Aorta (tissue), 5 donors: ENCODE results near the gene BMPER. TPM values are rescaled to one million over a fixed set of nuclear protein-coding genes. Genes with fewer than 3 reads are reported as not detected.
A peak's percentile ranks its signal among the peaks of the same experiment; 100 is the strongest.

Source experiments
- ATAC-seq: fragments of 200-7000 bp; cut with Tn5 transposase; one replicate; pipeline ENCODE4 v1.9.1; 2022; ENCODE audit warnings: moderate library complexity; ENCODE audit not compliant: low FRiP score
- DNase-seq, 2 donors: peaks; one replicate each; pipeline ENCODE4 v3.0.0-alpha.2; 2020
- H3K27ac ChIP-seq, 2 donors: one replicate each; pipeline ENCODE4 v1.5.1; 2013; ENCODE audit warnings: low read length in 2 of 2, mild to moderate bottlenecking in 2 of 2, moderate library complexity in 2 of 2, control low read depth in 1 of 2, inconsistent platforms in 1 of 2, low read depth in 1 of 2
- H3K27me3 ChIP-seq, 2 donors: one replicate each; pipeline ENCODE4 v1.6.1; 2013; ENCODE audit warnings: control low read depth in 1 of 2, low read length in 1 of 2, mild to moderate bottlenecking in 1 of 2, moderate library complexity in 1 of 2; ENCODE audit not compliant: insufficient read depth in 2 of 2, control insufficient read depth in 1 of 2
- H3K36me3 ChIP-seq, 2 donors: one replicate each; pipeline ENCODE4 v1.6.1; 2013; ENCODE audit warnings: control low read depth in 1 of 2, low read length in 1 of 2, mild to moderate bottlenecking in 1 of 2; ENCODE audit not compliant: insufficient read depth in 2 of 2, control insufficient read depth in 1 of 2
- H3K4me1 ChIP-seq, 2 donors: one replicate each; pipeline ENCODE4 v1.6.1; 2013; ENCODE audit warnings: low read length in 2 of 2, control low read depth in 1 of 2, mild to moderate bottlenecking in 1 of 2, moderate library complexity in 1 of 2; ENCODE audit not compliant: insufficient read depth in 2 of 2, control insufficient read depth in 1 of 2
- H3K4me3 ChIP-seq, 2 donors: one replicate each; pipeline ENCODE4 v1.5.1; 2013; ENCODE audit warnings: low read length in 2 of 2, control low read depth in 1 of 2, mild to moderate bottlenecking in 1 of 2
- H3K9me3 ChIP-seq: one replicate; pipeline ENCODE4 v1.6.1; 2013; ENCODE audit warnings: mild to moderate bottlenecking, low read length; ENCODE audit not compliant: control insufficient read depth
- WGBS, 2 donors: extraction: QIAGEN DNeasy Blood & Tissue Kit; methylation state at CpG; one replicate each; pipeline ENCODE4 v1.1.7; 2013; 5-methylcytosine and 5-hydroxymethylcytosine counted together
- intact Hi-C, 2 donors: fragments of 100-400 bp; cut with DNase I; formaldehyde crosslinking; loops; one replicate each; pipeline versions ENCODE4 v1.14.2 to v1.15.0; 2022
- long read RNA-seq, 2 donors: library from polyadenylated mRNA; unstranded; transcript quantifications; one replicate each; pipeline ENCODE4 v2.0.0, GENCODE V29; 2020 to 2021
- polyA plus RNA-seq, 2 donors: library from polyadenylated mRNA; stranded (reverse); fragments of 200-250 nt; gene quantifications; one replicate each; pipeline ENCODE4 v1.2.3, GENCODE V29; 2013
- total RNA-seq, 2 donors: library from RNA; stranded (reverse); fragmentation: NEBNext Ultra II Directional; extraction: Animal tissue kit (Norgen Biotek cat#: 25700); gene quantifications; one replicate each; pipeline ENCODE4 v1.2.1, GENCODE V29; 2021
- donor health status: healthy with polysubstance abuse.
- donor health status: Bipolar disorder and iron deficiency.
- donor health status: DM: no; HTN: no; CAD: no.
- donor health status: DM: no; HTN: no; CAD: no.
- donor health status: DM: yes; HTN: yes; CAD: no.

The BMPER gene
- 10 to 100 TPM in 1 of 2 donors, 1 to 10 TPM in 1; 2.2 to 14.0 TPM for total RNA-seq
- 1 to 10 TPM in 1 of 2 donors, under 1 TPM in 1; 0.88 to 1.1 TPM for polyA plus RNA-seq
- long read RNA-seq, donor 1, partial matches to known transcripts, result 0 of 1 reads
- long read RNA-seq, donor 1, other reads (novel, unspliced or antisense), result 0 of 1 reads
- long read RNA-seq, donor 2, partial matches to known transcripts, result 2 of 12 reads
- long read RNA-seq, donor 2, other reads (novel, unspliced or antisense), result 10 of 12 reads

DNA sequence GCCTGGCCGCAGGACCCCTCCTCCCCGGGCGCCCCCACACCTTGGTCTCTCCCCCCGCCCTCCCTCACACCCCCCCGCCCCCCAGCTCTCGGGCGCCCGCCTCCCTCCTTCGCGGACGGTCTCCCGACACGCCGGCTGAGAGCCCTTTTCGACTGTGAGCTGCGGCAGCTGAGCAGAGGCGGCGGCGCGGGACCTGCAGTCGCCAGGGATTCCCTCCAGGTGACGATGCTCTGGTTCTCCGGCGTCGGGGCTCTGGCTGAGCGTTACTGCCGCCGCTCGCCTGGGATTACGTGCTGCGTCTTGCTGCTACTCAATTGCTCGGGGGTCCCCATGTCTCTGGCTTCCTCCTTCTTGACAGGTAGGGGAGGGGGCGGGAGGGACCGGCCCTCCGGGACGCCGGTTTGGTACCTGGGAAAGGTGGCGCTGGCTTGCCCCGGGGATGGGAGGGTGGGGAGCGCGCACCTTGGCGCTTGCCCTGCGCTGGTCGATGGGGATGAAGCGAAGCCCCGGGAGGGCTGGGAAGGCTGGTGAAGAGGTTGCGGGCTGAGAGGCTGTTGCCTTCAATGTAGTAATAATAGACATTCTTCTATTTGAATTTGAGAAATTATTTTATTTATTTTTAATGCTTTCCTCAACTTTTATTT lies at the start of gene BMPER:
Gene BMPER (plus strand): TSS at position 151 of the 644 bp plus-strand sequence. CDS start 75 bp downstream, at position 226.
- Histone ChIP-seq H3K27me3 (no peaks in the 10 kb centered on the region), H3K4me3 (peak within 1 kb of the TSS; percentile 27 to 47), H3K4me1 (peaks cover 0 to 3% of the 10 kb centered on the region in 2 donors), H3K9me3 (no peaks in the 10 kb centered on the region), H3K36me3 (no peaks in the 10 kb centered on the region), H3K27ac (no peak within 1 kb of the TSS)
- ATAC-seq, result peak; percentile 67
- peak in 1 of 2 donors; percentile 80 for DNase-seq
- 9 to 14% methylated on average over 26 to 44 of the region's 47 CpGs for WGBS, 2 donors
- intact Hi-C loops, result no loop called here

DNA sequence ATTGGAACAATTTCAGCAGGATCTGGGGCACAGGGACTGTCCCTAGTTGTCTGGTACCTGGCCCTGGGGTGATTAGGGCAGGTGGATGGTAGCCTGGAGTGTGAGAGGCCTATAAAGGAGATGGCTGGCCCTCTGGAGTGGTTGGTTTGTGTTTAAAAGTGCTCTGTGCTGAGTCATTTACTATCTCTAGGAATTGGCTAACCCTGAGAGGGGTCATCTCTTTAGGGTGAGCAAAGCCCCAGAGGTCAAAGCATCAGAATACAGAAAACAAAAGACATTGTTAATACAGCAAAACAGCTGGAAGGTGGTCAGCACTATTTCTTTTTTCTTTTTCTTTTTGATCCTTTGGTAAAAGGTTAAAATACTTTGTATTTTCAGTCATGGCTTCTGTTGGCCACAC lies 43.4 kb upstream of the BMPER start:
- intact Hi-C loops, result no loop called here
- no peaks in the 10 kb centered on the region for H3K9me3 ChIP-seq
- ATAC-seq (no peak), DNase-seq (no peak)
- H3K36me3 ChIP-seq, result no peaks in the 10 kb centered on the region
- no peak overlapping the region for H3K4me3 ChIP-seq
- H3K27me3 ChIP-seq, result no peaks in the 10 kb centered on the region
- H3K27ac ChIP-seq, result no peak overlapping the region
- H3K4me1 ChIP-seq, result no peaks in the 10 kb centered on the region

DNA sequence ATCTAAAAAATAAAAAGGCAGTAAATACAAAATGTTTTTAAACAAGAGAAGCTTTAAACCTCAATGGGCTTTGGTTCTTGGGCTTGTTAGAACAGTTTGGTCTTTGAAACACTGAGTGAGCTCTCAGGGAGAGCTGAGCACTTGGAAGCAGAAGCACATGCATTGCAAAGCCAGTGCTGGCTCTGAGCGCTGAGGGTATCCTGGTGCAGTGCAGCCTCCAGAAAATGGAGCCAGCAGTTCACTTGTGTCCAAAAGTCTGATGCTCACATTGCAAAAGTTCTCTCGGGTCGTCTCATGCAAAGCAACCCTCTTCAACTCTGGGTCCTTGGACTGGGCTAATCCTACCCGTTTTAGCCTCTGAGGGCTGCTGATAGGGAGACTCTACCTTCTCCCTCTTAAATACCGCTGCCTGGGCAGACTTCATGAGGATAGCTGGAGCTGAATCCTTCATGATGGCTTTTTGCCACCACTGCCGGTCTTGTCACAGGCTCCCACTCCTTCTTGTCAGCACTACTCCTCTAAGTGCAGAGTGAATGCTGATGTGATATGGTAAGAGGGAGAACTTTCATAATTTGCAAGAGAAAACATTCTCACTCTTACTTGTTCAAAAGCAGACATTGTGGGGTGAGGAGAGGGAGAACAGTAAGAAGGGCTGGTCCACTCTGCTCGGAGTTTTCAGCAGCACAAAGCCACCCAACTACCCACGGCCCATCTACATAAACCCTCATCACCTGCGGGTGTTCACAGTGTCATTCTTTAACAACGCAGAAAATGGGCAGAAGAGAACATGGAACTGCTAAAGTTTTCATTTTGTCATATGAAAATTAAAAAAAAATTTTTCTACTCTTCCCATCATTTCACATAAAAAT lies 42.2 kb upstream of the BMPER start:
- Histone ChIP-seq H3K4me1 (no peaks in the 10 kb centered on the region), H3K27ac (no peak overlapping the region), H3K4me3 (no peak overlapping the region), H3K9me3 (no peaks in the 10 kb centered on the region), H3K36me3 (no peaks in the 10 kb centered on the region), H3K27me3 (no peaks in the 10 kb centered on the region)
- WGBS, 2 donors, result 29 to 34% methylated on average over 10 of the region's 10 CpGs
- ATAC-seq (peak; percentile 68), DNase-seq (peak in 1 of 2 donors; percentile 55)
- intact Hi-C loops, result no loop called here

DNA sequence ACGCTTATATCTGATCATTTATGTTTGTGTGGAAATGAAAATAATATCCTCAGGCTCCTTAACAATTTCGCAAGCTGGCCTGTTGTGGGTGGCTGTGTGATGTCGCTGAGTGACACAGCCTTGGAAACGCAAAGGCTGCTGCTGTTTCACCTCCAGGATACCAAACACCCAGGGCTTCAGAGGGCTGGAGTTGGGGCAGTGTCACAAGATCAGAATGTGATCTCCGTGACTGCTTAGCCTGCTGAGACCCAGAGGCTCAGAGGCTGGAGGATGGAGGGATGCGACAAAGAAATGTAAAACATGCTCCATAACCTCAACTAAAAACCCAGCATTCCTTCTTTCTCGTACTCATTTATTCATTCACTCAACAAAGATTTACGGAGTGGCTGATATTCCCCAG lies 37.2 kb upstream of the BMPER start:
- H3K27me3 ChIP-seq, result no peaks in the 10 kb centered on the region
- H3K4me1 ChIP-seq, result no peaks in the 10 kb centered on the region
- no peak overlapping the region for H3K27ac ChIP-seq
- no peaks in the 10 kb centered on the region for H3K9me3 ChIP-seq
- WGBS, 2 donors, result 76 to 77% methylated on average over 8 of the region's 8 CpGs
- no peaks in the 10 kb centered on the region for H3K36me3 ChIP-seq
- intact Hi-C loops, result no loop called here
- H3K4me3 ChIP-seq, result no peak overlapping the region
- ATAC-seq (no peak), DNase-seq (no peak)

DNA sequence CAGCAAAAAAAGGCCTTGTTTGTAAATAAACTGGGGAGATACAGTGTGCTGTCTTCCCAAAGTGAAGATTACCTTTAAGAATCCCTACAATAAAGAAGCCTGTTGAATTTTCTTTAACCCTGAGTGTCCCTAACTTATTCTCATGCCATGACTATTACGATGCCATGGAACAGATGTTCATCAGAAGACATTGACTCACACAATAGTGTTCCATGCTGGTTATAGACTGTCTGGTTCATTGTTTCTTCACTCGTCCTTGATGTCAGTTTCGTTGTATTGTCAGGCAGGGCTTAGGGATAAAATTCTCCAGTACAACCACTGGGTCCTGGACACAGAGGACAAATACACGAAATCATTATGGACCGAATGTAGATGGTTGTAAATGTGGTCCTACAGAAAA lies 36.2 kb upstream of the BMPER start:
- H3K27me3 ChIP-seq, result no peaks in the 10 kb centered on the region
- H3K4me1 ChIP-seq, result no peaks in the 10 kb centered on the region
- no peaks in the 10 kb centered on the region for H3K9me3 ChIP-seq
- 94% methylated on average over 5 of the region's 5 CpGs for WGBS, 2 donors
- H3K27ac ChIP-seq, result no peak overlapping the region
- DNase-seq (no peak), ATAC-seq (no peak)
- intact Hi-C loops, result no loop called here
- H3K36me3 ChIP-seq, result no peaks in the 10 kb centered on the region
- no peak overlapping the region for H3K4me3 ChIP-seq

DNA sequence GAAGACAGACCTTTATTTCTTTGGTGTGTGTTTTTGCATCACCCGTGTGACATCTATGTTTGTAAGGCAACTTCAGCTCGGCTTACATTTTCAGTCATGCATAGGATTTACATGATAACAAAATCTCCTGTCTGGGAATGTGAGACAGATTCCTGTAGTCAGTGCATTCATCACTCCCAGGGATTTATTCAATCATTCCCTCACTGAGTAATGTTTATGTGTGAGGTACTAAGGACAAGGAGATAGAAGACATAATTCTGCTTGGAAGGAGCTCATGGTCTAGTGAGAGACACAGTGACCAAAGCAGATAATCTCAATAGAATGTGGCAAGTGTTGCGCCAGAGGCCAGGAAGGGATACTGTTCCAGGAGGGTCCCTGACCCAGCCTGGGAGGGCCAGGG lies 35.2 kb upstream of the BMPER start:
- Histone ChIP-seq H3K27ac (no peak overlapping the region), H3K36me3 (no peaks in the 10 kb centered on the region), H3K27me3 (no peaks in the 10 kb centered on the region), H3K9me3 (no peaks in the 10 kb centered on the region), H3K4me3 (no peak overlapping the region), H3K4me1 (peaks cover 0 to 1% of the 10 kb centered on the region in 2 donors)
- 82% methylated on average over 3 of the region's 3 CpGs for WGBS, 2 donors
- ATAC-seq (no peak), DNase-seq (no peak)
- intact Hi-C loops, result no loop called here

DNA sequence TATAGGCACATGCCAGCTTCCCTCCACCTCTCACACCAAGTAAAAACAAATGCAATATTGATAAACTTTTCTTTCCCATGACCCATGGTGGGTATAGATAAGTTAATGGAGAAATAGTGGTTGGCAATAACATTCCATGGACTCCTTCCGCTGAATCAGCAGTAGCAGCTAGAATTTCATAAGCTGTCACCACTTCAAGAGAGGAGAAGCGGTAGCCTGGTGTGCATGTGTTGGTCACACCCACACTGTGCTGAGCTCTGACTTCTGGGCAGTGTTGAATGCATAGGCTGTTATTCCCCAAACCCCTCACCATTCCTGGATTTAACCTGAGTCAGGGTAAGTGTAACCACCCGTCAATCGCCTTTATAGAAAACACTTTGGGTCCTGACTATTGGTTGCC lies 32.5 kb upstream of the BMPER start:
- WGBS, 2 donors, result 73 to 74% methylated on average over 4 of the region's 4 CpGs
- Histone ChIP-seq H3K27ac (no peak overlapping the region), H3K9me3 (no peaks in the 10 kb centered on the region), H3K4me1 (peaks cover 0 to 1% of the 10 kb centered on the region in 2 donors), H3K36me3 (no peaks in the 10 kb centered on the region), H3K4me3 (no peak overlapping the region), H3K27me3 (no peaks in the 10 kb centered on the region)
- no peak for ATAC-seq
- DNase-seq, result no peak
- intact Hi-C loops, result no loop called here

DNA sequence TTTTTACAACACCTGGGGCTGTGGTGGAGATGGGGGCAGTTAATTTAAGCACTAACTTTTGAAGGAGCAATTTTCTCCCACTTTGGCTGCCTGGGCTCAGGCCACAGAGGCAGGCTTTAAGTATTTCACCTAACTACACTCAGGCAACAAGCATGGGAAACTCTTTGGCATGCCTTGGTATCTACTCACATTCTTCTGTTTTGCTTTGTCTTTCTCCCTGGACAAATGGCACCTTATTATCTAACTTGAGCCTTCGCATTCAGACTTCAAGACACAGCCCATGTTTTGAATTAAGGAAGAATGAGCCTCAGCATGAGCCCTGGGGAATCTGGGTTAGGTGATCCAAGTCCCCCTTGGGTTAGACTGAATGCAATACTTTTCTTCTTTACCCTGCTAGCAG lies 31.8 kb upstream of the BMPER start:
- no peak overlapping the region for H3K27ac ChIP-seq
- H3K27me3 ChIP-seq, result no peaks in the 10 kb centered on the region
- intact Hi-C loops, result no loop called here
- no peaks in the 10 kb centered on the region for H3K9me3 ChIP-seq
- ATAC-seq, result no peak
- H3K4me3 ChIP-seq, result no peak overlapping the region
- no peaks in the 10 kb centered on the region for H3K36me3 ChIP-seq
- H3K4me1 ChIP-seq, result peaks cover 0 to 1% of the 10 kb centered on the region in 2 donors
- 97 to 100% methylated on average over 1 of the region's 1 CpG for WGBS, 2 donors
- no peak for DNase-seq
